ENCODE results near the gene WDR59. TPM values are rescaled to one million over a fixed set of nuclear protein-coding genes. Genes with fewer than 3 reads are reported as not detected.

Gene WDR59
- total and polyA plus RNA-seq, 2 donors (not counting 1 experiment from before 2014, with no cell fraction given), result 52.6 to 127 TPM

DNA sequence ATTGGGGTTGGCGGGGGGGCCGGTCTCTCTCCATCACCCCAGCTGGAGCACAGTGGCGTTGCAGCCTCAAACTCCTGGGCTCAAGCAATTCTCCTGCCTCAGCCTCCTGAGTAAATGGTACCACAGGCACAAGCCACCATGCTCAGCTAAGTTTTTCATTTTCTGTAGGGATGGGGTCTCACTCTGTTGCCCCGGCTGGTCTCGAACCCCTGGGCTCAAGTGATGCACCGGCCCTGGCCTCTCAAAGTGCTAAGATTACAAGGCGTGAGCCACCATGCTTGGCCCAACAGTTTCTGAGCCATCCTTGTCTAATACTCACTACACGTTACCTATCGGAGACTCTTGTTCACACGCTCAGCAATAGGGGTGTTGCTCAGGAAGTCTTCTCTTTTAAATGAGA, 11.6 kb downstream of the WDR59 start:
- DNase-seq (no peak), ATAC-seq (ENCODE audit: low read depth) (no peak)
- POLR2A ChIA-PET, result no interaction called here
- H3K27ac ChIP-seq (ENCODE audit: low read length in 2 of 2), result no peak overlapping the region
- H3K4me2 ChIP-seq (replicated peaks; ENCODE audit: low read depth, low read length, poor library complexity, severe bottlenecking), result no peak overlapping the region
- CTCF ChIA-PET, result no interaction called here
- 96% methylated on average over 6 of the region's 10 CpGs for WGBS (ENCODE audit: insufficient coverage)
- H3K4me3 Mint-ChIP-seq, result no peak overlapping the region
- no peak overlapping the region for H3K4me3 ChIP-seq (ENCODE audit: control extremely low read depth in 1 of 5, extremely low read depth in 1 of 5, insufficient read depth in 1 of 5, low read depth in 2 of 5, low read length in 4 of 5)
- no peaks in the 10 kb centered on the region for H3K9me3 ChIP-seq (ENCODE audit: control extremely low read depth in 1 of 3, control insufficient read depth in 2 of 3, insufficient read depth in 1 of 3, low read length in 2 of 3)
- peaks cover 6% of the 10 kb centered on the region for H3K79me2 ChIP-seq (ENCODE audit: control insufficient read depth, insufficient read depth, low read length)
- no peak overlapping the region for H2AFZ ChIP-seq (ENCODE audit: insufficient read depth, low read depth, low read length, poor library complexity, severe bottlenecking)
- no peak overlapping the region for H3K9ac ChIP-seq (ENCODE audit: low read length)
- no peak for TF ChIP-seq EZH2 (IDR thresholded peaks at IDR 0.05; ENCODE audit: borderline replicate concordance, insufficient read depth, low read depth, low read length, poor library complexity, severe bottlenecking)
- TF ChIP-seq, protein P1, sequence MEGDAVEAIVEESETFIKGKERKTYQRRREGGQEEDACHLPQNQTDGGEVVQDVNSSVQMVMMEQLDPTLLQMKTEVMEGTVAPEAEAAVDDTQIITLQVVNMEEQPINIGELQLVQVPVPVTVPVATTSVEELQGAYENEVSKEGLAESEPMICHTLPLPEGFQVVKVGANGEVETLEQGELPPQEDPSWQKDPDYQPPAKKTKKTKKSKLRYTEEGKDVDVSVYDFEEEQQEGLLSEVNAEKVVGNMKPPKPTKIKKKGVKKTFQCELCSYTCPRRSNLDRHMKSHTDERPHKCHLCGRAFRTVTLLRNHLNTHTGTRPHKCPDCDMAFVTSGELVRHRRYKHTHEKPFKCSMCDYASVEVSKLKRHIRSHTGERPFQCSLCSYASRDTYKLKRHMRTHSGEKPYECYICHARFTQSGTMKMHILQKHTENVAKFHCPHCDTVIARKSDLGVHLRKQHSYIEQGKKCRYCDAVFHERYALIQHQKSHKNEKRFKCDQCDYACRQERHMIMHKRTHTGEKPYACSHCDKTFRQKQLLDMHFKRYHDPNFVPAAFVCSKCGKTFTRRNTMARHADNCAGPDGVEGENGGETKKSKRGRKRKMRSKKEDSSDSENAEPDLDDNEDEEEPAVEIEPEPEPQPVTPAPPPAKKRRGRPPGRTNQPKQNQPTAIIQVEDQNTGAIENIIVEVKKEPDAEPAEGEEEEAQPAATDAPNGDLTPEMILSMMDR (IDR thresholded peaks at IDR 0.05), result no peak
- H3K27me3 ChIP-seq (replicated peaks in 1 of 4; ENCODE audit: control extremely low read depth in 1 of 4, control insufficient read depth in 3 of 4, insufficient read depth in 4 of 4, low read length in 3 of 4), result no peaks in the 10 kb centered on the region
- H3K9me3 Mint-ChIP-seq (ENCODE audit: insufficient read depth), result no peaks in the 10 kb centered on the region
- no peaks in the 10 kb centered on the region for H3K27me3 Mint-ChIP-seq
- H3K4me1 Mint-ChIP-seq, result peaks cover 10% of the 10 kb centered on the region
- H4K20me1 ChIP-seq (ENCODE audit: control insufficient read depth, insufficient read depth, low read length, poor library complexity, severe bottlenecking), result no peaks in the 10 kb centered on the region
- H3K36me3 ChIP-seq (replicated peaks in 1 of 2; ENCODE audit: control extremely low read depth in 1 of 2, control insufficient read depth in 1 of 2, extremely low read depth in 1 of 2, insufficient read depth in 2 of 2, low read length in 1 of 2), result peaks cover 0 to 11% of the 10 kb centered on the region in 2 experiments
- H3K27ac Mint-ChIP-seq, result no peak overlapping the region
- intact Hi-C loops (cut with micrococcal nuclease), result no loop called here
- no peaks in the 10 kb centered on the region for H3K4me1 ChIP-seq (ENCODE audit: control insufficient read depth in 2 of 2, insufficient read depth in 2 of 2, low read length in 2 of 2)

GRCh38 chr16:74954763-74955162, 30.2 kb downstream of the WDR59 start:
- no peaks in the 10 kb centered on the region for H3K4me1 Mint-ChIP-seq
- H3K4me2 ChIP-seq (replicated peaks; ENCODE audit: low read depth, low read length, poor library complexity, severe bottlenecking), result no peak overlapping the region
- 100% methylated on average over 4 of the region's 4 CpGs for WGBS (ENCODE audit: insufficient coverage)
- no peaks in the 10 kb centered on the region for H3K4me1 ChIP-seq (ENCODE audit: control insufficient read depth in 2 of 2, insufficient read depth in 2 of 2, low read length in 2 of 2)
- TF ChIP-seq, protein P1 (IDR thresholded peaks at IDR 0.05), result no peak
- no peak for TF ChIP-seq EZH2 (IDR thresholded peaks at IDR 0.05; ENCODE audit: borderline replicate concordance, insufficient read depth, low read depth, low read length, poor library complexity, severe bottlenecking)
- H3K27ac Mint-ChIP-seq, result no peak overlapping the region
- H3K79me2 ChIP-seq (ENCODE audit: control insufficient read depth, insufficient read depth, low read length), result no peaks in the 10 kb centered on the region
- ATAC-seq (ENCODE audit: low read depth) (no peak), DNase-seq (no peak)
- no peaks in the 10 kb centered on the region for H3K9me3 Mint-ChIP-seq (ENCODE audit: insufficient read depth)
- H3K27me3 Mint-ChIP-seq, result no peaks in the 10 kb centered on the region
- H3K27ac ChIP-seq (ENCODE audit: low read length in 2 of 2), result no peak overlapping the region
- no peak overlapping the region for H3K9ac ChIP-seq (ENCODE audit: low read length)
- H3K36me3 ChIP-seq (replicated peaks in 1 of 2; ENCODE audit: control extremely low read depth in 1 of 2, control insufficient read depth in 1 of 2, extremely low read depth in 1 of 2, insufficient read depth in 2 of 2, low read length in 1 of 2), result peaks cover 5 to 40% of the 10 kb centered on the region in 2 experiments
- H3K9me3 ChIP-seq (ENCODE audit: control extremely low read depth in 1 of 3, control insufficient read depth in 2 of 3, insufficient read depth in 1 of 3, low read length in 2 of 3), result no peaks in the 10 kb centered on the region
- H3K4me3 Mint-ChIP-seq, result no peak overlapping the region
- no peaks in the 10 kb centered on the region for H4K20me1 ChIP-seq (ENCODE audit: control insufficient read depth, insufficient read depth, low read length, poor library complexity, severe bottlenecking)
- H3K4me3 ChIP-seq (ENCODE audit: control extremely low read depth in 1 of 5, extremely low read depth in 1 of 5, insufficient read depth in 1 of 5, low read depth in 2 of 5, low read length in 4 of 5), result no peak overlapping the region
- no peaks in the 10 kb centered on the region for H3K27me3 ChIP-seq (replicated peaks in 1 of 4; ENCODE audit: control extremely low read depth in 1 of 4, control insufficient read depth in 3 of 4, insufficient read depth in 4 of 4, low read length in 3 of 4)
- POLR2A ChIA-PET, result no interaction called here
- intact Hi-C loops (cut with micrococcal nuclease), result no loop called here
- CTCF ChIA-PET, result no interaction called here
- H2AFZ ChIP-seq (ENCODE audit: insufficient read depth, low read depth, low read length, poor library complexity, severe bottlenecking), result no peak overlapping the region
